ENCODE measurements around the gene EARS2.
"Not testable (repeated sequence)": the region's sequence is repeated elsewhere in the genome, so short reads cannot be mapped to it uniquely, and the experiment has no call there.

The EARS2 gene

DNA sequence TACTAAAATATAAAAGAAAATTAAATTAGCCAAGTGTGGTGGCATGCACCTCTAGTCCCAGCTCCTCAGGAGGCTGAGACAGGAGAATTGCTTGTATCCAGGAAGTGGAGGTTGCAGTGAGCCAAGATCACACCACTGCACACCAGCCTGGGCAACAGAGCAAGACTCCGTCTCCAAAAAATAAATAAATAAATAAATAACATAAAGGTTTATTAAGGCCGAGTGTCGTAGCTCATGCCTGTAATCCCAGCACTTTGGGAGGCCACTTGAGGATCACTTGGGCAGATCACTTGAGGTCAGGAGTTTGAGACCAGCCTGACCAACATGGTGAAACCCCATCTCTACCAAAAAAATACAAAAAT is 16.4 kb downstream of the EARS2 start:
- H3K4me2 ChIP-seq (ENCODE audit: insufficient read depth, low read length); H3K4me1 ChIP-seq (ENCODE audit: insufficient read depth, low read length); ATAC-seq (ENCODE audit: insufficient read depth, low read depth); H3K27ac ChIP-seq (ENCODE audit: low read length); H3K9ac ChIP-seq (ENCODE audit: low read depth, low read length); H4K20me1 ChIP-seq (ENCODE audit: insufficient read depth, low read length); DNase-seq; H3K9me3 ChIP-seq (ENCODE audit: insufficient read depth, low read length, severe bottlenecking); H3K27me3 ChIP-seq (ENCODE audit: insufficient read depth, low read length, poor library complexity); H2AFZ ChIP-seq (ENCODE audit: low read depth, low read length); H3K79me2 ChIP-seq (ENCODE audit: insufficient read depth, low read length); H3K4me3 ChIP-seq (ENCODE audit: low read depth in 1 of 2, low read length in 2 of 2): not testable (repeated sequence)
- H3K36me3 ChIP-seq (ENCODE audit: insufficient read depth, low read length): peaks cover 63% of the 10 kb centered on the region

DNA sequence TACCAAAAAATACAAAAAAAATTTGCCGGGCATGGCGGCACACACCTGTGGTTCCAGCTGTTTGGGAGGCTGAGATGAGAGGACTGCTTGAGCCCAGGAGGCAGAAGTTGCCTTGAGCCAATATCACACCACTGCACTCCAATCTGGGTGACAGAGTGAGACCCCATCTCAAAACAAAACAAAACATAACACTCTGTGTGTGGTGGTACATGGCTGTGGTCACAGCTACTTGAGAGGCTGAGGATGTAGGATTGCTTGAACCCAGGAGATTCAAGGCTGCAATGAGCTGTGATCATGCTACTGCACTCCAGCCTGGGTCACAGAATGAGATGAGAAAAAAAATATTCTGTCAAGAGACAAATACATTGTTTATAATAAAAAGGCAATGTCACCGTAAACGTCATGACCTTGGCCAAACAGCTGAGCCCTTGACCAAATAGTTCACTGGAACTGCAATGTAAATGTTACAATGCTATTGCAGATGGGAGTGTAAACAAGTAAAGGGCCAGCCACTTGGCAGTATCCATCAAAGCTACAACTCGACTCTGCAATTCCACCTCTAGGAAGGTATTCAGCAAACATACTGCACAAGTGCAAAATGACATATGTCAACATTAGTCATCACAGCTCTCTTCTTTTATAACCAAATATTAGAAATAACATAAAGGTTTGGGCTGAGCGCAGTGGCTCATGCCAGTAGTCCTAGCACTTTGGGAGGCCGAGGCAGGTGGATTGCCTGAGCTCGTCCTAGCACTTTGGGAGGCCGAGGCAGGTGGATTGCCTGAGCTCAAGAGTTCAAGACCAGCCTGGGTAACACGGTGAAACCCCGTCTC is 16.9 kb downstream of the EARS2 start:
- Histone ChIP-seq H4K20me1 (ENCODE audit: insufficient read depth, low read length) (no peaks in the 10 kb centered on the region; the same call in 1 of the 2 replicates), H3K27me3 (ENCODE audit: insufficient read depth, low read length, poor library complexity) (no peaks in the 10 kb centered on the region), H3K4me2 (ENCODE audit: insufficient read depth, low read length) (no peak overlapping the region), H3K9me3 (ENCODE audit: insufficient read depth, low read length, severe bottlenecking) (no peaks in the 10 kb centered on the region), H3K36me3 (ENCODE audit: insufficient read depth, low read length) (peaks cover 60% of the 10 kb centered on the region), H2AFZ (ENCODE audit: low read depth, low read length) (no peak overlapping the region), H3K9ac (ENCODE audit: low read depth, low read length) (no peak overlapping the region), H3K27ac (ENCODE audit: low read length) (no peak overlapping the region), H3K4me1 (ENCODE audit: insufficient read depth, low read length) (no peaks in the 10 kb centered on the region), H3K79me2 (ENCODE audit: insufficient read depth, low read length) (no peaks in the 10 kb centered on the region), H3K4me3 (ENCODE audit: low read depth in 1 of 2, low read length in 2 of 2) (no peak overlapping the region)
- TF ChIP-seq, protein P1, sequence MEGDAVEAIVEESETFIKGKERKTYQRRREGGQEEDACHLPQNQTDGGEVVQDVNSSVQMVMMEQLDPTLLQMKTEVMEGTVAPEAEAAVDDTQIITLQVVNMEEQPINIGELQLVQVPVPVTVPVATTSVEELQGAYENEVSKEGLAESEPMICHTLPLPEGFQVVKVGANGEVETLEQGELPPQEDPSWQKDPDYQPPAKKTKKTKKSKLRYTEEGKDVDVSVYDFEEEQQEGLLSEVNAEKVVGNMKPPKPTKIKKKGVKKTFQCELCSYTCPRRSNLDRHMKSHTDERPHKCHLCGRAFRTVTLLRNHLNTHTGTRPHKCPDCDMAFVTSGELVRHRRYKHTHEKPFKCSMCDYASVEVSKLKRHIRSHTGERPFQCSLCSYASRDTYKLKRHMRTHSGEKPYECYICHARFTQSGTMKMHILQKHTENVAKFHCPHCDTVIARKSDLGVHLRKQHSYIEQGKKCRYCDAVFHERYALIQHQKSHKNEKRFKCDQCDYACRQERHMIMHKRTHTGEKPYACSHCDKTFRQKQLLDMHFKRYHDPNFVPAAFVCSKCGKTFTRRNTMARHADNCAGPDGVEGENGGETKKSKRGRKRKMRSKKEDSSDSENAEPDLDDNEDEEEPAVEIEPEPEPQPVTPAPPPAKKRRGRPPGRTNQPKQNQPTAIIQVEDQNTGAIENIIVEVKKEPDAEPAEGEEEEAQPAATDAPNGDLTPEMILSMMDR (IDR thresholded peaks at IDR 0.05; ENCODE audit: borderline replicate concordance, extremely low read depth, low read length, poor library complexity, severe bottlenecking): no peak
- no peak for TF ChIP-seq EZH2 (IDR thresholded peaks at IDR 0.05; ENCODE audit: borderline replicate concordance, low read depth, low read length, severe bottlenecking)
- DNase-seq: no peak
- ATAC-seq (ENCODE audit: insufficient read depth, low read depth): no peak

DNA sequence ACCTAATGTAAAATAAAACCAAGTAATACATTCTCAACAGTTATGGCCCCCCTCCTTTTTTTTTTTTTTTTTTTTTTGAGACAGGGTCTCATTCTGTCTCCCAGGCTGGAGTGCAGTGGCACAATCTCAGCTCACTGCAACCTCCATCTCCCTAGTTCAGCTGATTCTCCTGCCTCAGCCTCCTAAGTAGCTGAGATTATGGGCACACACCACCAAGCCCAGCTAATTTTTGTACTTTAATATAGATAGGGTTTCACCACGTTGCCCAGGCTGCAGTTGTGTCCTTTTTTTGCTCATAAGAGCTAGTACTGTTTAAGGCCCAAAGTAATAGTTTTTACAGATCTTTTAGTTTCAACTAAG is 18.3 kb downstream of the EARS2 start:
- peaks cover 62% of the 10 kb centered on the region for H3K36me3 ChIP-seq (ENCODE audit: insufficient read depth, low read length)
- H3K9ac ChIP-seq (ENCODE audit: low read depth, low read length): no peak overlapping the region
- no peak for DNase-seq

DNA sequence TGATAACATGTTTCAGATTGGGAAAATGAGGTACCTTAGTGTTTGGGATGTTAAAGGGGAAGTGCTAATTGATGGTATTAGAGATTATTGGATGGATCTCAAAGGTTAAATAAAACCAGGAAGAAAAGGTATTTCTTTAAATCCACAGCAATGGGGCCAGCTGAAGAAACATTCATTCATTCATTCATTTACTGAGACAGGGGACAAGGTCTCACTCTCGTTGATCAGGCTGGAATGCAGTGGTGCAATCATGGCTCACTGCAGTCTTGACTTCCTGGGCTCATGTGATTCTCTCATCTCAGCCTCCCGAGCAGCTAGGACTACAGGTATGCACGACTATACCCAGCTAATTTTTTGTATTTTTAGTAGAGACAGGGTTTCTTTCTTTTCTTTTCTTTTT is 19.8 kb downstream of the EARS2 start:
- TF ChIP-seq, protein P1 (IDR thresholded peaks at IDR 0.05; ENCODE audit: borderline replicate concordance, extremely low read depth, low read length, poor library complexity, severe bottlenecking): no peak
- no peak for TF ChIP-seq EZH2 (IDR thresholded peaks at IDR 0.05; ENCODE audit: borderline replicate concordance, low read depth, low read length, severe bottlenecking)
- no peak overlapping the region for H3K4me3 ChIP-seq (ENCODE audit: low read depth in 1 of 2, low read length in 2 of 2)
- no peak overlapping the region for H3K27ac ChIP-seq (ENCODE audit: low read length)
- H3K4me1 ChIP-seq (ENCODE audit: insufficient read depth, low read length): no peaks in the 10 kb centered on the region
- no peak for DNase-seq
- H3K79me2 ChIP-seq (ENCODE audit: insufficient read depth, low read length): no peaks in the 10 kb centered on the region
- no peak overlapping the region for H3K9ac ChIP-seq (ENCODE audit: low read depth, low read length)
- H2AFZ ChIP-seq (ENCODE audit: low read depth, low read length): no peak overlapping the region
- H3K36me3 ChIP-seq (ENCODE audit: insufficient read depth, low read length): peaks cover 64% of the 10 kb centered on the region
- ATAC-seq (ENCODE audit: insufficient read depth, low read depth): no peak
- no peaks in the 10 kb centered on the region for H3K27me3 ChIP-seq (ENCODE audit: insufficient read depth, low read length, poor library complexity)
- H3K9me3 ChIP-seq (ENCODE audit: insufficient read depth, low read length, severe bottlenecking): no peaks in the 10 kb centered on the region
- H3K4me2 ChIP-seq (ENCODE audit: insufficient read depth, low read length): no peak overlapping the region
- no peaks in the 10 kb centered on the region for H4K20me1 ChIP-seq (ENCODE audit: insufficient read depth, low read length)

More for the DNA sequence above, 18.3 kb downstream of the EARS2 start:
- no peak overlapping the region for H3K4me3 ChIP-seq (ENCODE audit: low read depth in 1 of 2, low read length in 2 of 2)
- H3K4me2 ChIP-seq (ENCODE audit: insufficient read depth, low read length): no peak overlapping the region
- H3K27ac ChIP-seq (ENCODE audit: low read length): no peak overlapping the region; the same call in 1 of the 2 replicates
- H3K4me1 ChIP-seq (ENCODE audit: insufficient read depth, low read length): no peaks in the 10 kb centered on the region
- H4K20me1 ChIP-seq (ENCODE audit: insufficient read depth, low read length): no peaks in the 10 kb centered on the region
- no peak overlapping the region for H2AFZ ChIP-seq (ENCODE audit: low read depth, low read length)
- H3K27me3 ChIP-seq (ENCODE audit: insufficient read depth, low read length, poor library complexity): no peaks in the 10 kb centered on the region
- no peak for ATAC-seq (ENCODE audit: insufficient read depth, low read depth)
- H3K79me2 ChIP-seq (ENCODE audit: insufficient read depth, low read length): no peaks in the 10 kb centered on the region
- TF ChIP-seq, protein P1 (IDR thresholded peaks at IDR 0.05; ENCODE audit: borderline replicate concordance, extremely low read depth, low read length, poor library complexity, severe bottlenecking): no peak
- TF ChIP-seq EZH2 (IDR thresholded peaks at IDR 0.05; ENCODE audit: borderline replicate concordance, low read depth, low read length, severe bottlenecking): no peak
- no peaks in the 10 kb centered on the region for H3K9me3 ChIP-seq (ENCODE audit: insufficient read depth, low read length, severe bottlenecking)

All from DND-41 (cell line).